Activated naive CD4-positive, alpha-beta T cell treated with anti-CD3 and anti-CD28 coated beads for 36 hours (primary cell): ENCODE measurements around the gene RARB. TPM values are rescaled to one million over a fixed set of nuclear protein-coding genes. Genes with fewer than 3 reads are reported as not detected.

ENCODE experiments used
- CTCF ChIA-PET: fragments of 350-600 bp; sonication (Branson Sonifier 250); formaldehyde crosslinking; loops from one replicate; lab custom pipeline; 2021; ENCODE audit warnings: antibody characterized with exemption; lab: Charles Lee
- DNase-seq: peaks from one replicate; pipeline ENCODE4 v3.0.0-alpha.2; 2020
- H3K27ac Mint-ChIP-seq: one replicate; pipeline ENCODE4 v1.8.0; 2021; ENCODE audit warnings: mild to moderate bottlenecking, mixed read lengths
- H3K27me3 Mint-ChIP-seq: one replicate; pipeline ENCODE4 v1.8.0; 2021; ENCODE audit warnings: low read depth, mixed read lengths
- H3K36me3 Mint-ChIP-seq: one replicate; pipeline ENCODE4 v1.8.0; 2021; ENCODE audit warnings: low read depth, mixed read lengths
- H3K4me1 Mint-ChIP-seq: one replicate; pipeline ENCODE4 v1.8.0; 2021; ENCODE audit warnings: low read depth, mixed read lengths
- H3K4me3 Mint-ChIP-seq: one replicate; pipeline ENCODE4 v1.8.0; 2021; ENCODE audit warnings: mild to moderate bottlenecking, moderate library complexity, mixed read lengths
- H3K9me3 Mint-ChIP-seq: one replicate; pipeline ENCODE4 v1.8.0; 2021; ENCODE audit warnings: mixed read lengths
- intact Hi-C: fragments of 100-400 bp; cut with micrococcal nuclease; formaldehyde crosslinking; loops from one replicate; pipeline ENCODE4 v1.15.1; 2023
- total RNA-seq, 2 experiments: library from RNA; stranded (reverse); gene quantifications; one replicate each; pipeline ENCODE4 v1.2.3, GENCODE V29; 2021

The RARB gene
- total RNA-seq, 2 experiments from 2014 or later, result not detected

DNA sequence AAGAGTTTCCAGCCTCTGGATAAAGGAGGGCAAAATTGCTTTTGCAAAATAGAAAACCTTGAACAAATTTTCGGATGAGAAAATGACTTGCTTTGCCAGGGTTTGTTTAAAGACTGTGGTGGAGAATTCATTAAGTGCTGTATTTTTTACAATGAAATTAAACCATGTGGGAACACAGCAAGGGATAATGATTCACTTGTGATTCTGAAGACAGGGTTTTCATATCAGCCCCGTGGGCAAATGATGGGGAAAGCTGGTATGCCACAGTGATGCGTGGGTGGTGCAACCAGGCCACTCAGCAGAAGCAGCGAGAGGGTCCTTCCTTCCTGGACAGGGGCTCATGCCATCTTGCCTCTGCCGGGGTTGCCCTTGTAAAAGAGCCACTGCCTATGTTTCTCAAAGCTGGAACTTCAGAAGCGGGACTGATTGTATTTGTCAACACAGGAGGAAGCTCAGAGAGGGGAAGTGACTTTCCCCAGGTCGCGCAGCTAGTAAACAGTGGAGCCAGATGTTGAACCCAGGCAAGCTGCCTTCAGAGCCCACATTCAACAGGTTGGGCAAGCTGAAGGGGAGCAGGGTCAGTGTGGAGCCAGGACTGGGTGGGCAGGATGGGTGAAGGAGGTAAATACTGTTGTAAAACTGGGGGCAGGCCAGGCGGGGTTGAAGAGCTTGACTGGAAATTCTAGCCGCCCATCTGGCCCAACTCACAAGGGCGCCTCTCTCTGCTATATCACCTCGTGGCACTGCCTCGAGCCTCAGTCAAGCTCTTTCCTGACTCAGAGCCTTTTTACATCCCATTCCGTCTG is 157.5 kb downstream of the RARB start:
- no peak for DNase-seq
- H3K4me3 Mint-ChIP-seq, result no peak overlapping the region

DNA sequence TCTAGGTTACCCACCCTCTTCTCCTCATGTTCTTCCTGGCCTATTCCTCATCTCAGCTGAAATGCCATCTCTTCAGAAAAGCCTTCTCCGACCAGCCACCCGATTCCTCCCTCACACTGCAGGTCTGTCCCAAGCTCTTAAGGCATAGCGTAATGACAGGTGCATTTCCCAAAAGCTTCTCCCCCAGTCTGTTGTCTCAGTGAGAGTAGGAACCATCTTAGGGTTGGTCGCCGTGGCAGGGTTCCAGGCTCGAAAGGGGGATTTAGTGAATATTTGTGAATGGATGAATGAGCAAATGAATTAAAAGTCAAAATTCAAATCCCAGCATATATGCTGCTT is 158.1 kb downstream of the RARB start:
- Mint-ChIP-seq H3K9me3 (no peaks in the 10 kb centered on the region), H3K4me3 (no peak overlapping the region), H3K27me3 (no peaks in the 10 kb centered on the region), H3K4me1 (no peaks in the 10 kb centered on the region), H3K27ac (no peak overlapping the region), H3K36me3 (no peaks in the 10 kb centered on the region)
- intact Hi-C loops, result no loop called here
- CTCF ChIA-PET, result interaction anchor here (0.5 to 1.9 kb wide), 3 partner anchors 20 to 53 kb away, joined by 3 to 5 read pairs (median 4); no protein-coding TSS in a partner anchor
- no peak for DNase-seq

More for the DNA sequence above, 157.5 kb downstream of the RARB start:
- no peaks in the 10 kb centered on the region for H3K9me3 Mint-ChIP-seq
- CTCF ChIA-PET, result interaction anchor here (0.5 to 1.9 kb wide), 4 partner anchors 19 to 380 kb away, joined by 3 to 5 read pairs (median 4); no protein-coding TSS in a partner anchor
- no peaks in the 10 kb centered on the region for H3K27me3 Mint-ChIP-seq
- no peaks in the 10 kb centered on the region for H3K36me3 Mint-ChIP-seq
- intact Hi-C loops, result no loop called here
- H3K4me1 Mint-ChIP-seq, result no peaks in the 10 kb centered on the region
- no peak overlapping the region for H3K27ac Mint-ChIP-seq

DNA sequence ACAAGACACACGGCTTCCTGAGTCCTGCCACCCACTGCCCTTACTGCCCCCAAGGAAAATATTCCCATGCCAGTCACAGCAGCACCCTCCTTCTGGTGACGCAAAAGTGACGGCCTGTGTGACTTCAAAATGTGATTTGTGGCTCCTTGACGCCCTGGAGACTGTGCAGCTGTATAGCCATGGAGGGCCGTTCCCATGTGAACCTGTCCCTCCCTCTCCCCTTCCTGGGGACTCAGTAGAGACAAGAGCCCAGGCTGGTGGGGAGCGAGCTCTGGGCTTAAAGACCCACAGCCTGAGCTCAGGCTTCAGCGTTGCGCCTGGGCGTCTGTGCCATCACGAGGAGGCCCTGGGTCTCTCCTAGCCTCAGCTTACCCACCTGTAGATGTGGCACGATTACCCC is 158.5 kb downstream of the RARB start:
- Mint-ChIP-seq H3K27me3 (no peaks in the 10 kb centered on the region), H3K9me3 (no peaks in the 10 kb centered on the region), H3K4me1 (no peaks in the 10 kb centered on the region), H3K36me3 (no peaks in the 10 kb centered on the region), H3K27ac (no peak overlapping the region), H3K4me3 (no peak overlapping the region)
- intact Hi-C loops, result no loop called here
- CTCF ChIA-PET, result interaction anchor here (1.0 to 1.9 kb wide), 2 partner anchors 9 to 54 kb away, joined by 4 to 5 read pairs; no protein-coding TSS in a partner anchor
- no peak for DNase-seq

DNA sequence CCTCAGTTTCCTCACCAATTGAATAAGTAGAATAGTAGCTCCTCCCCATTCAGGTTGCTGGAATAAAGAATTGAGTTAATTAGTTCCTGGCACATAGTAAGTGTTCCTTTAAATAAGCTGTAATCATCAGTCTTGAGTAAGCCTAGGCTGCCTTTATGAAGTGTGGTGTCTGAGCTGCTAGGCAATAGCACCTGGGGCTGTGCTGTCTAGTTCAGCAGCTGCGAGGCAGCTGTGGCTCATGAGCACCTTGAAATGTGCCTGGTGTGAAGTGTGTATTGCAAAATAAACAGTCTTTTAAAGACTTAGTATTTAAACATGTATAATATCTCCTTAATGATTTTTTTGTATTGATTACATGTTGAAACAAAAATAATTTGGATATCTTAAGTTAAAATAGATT is 159.0 kb downstream of the RARB start:
- DNase-seq, result no peak
- intact Hi-C loops, result no loop called here
- no peaks in the 10 kb centered on the region for H3K27me3 Mint-ChIP-seq
- H3K9me3 Mint-ChIP-seq, result no peaks in the 10 kb centered on the region
- H3K36me3 Mint-ChIP-seq, result no peaks in the 10 kb centered on the region
- no peaks in the 10 kb centered on the region for H3K4me1 Mint-ChIP-seq
- H3K27ac Mint-ChIP-seq, result no peak overlapping the region
- CTCF ChIA-PET, result interaction anchor here (0.6 to 1.9 kb wide), 3 partner anchors 8 to 570 kb away, joined by 3 to 5 read pairs (median 4); no protein-coding TSS in a partner anchor
- H3K4me3 Mint-ChIP-seq, result no peak overlapping the region

DNA sequence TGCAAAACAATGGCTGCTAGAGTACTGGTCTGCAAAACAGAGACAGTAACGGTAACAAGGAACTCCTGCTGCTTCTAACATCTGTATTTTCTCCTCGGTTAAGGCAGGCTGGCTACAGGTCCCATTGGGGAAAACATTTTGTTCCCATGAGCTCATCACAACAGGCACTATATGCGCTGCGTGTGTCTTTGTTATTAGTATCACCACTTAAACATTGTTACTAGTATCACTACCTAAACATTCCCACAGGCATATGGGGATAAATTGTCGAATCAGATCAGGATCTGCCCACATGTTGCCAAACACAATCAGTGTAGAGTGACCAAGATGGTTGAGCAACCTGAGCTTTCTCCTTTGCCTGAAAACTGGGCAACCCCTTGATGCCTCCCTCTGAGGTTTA is 159.5 kb downstream of the RARB start:
- no peaks in the 10 kb centered on the region for H3K36me3 Mint-ChIP-seq
- CTCF ChIA-PET, result interaction anchor here (0.6 to 1.9 kb wide), 4 partner anchors 8 to 571 kb away, joined by 3 to 5 read pairs (median 4); no protein-coding TSS in a partner anchor
- H3K4me3 Mint-ChIP-seq, result no peak overlapping the region
- no peaks in the 10 kb centered on the region for H3K9me3 Mint-ChIP-seq
- H3K4me1 Mint-ChIP-seq, result no peaks in the 10 kb centered on the region
- no peak overlapping the region for H3K27ac Mint-ChIP-seq
- H3K27me3 Mint-ChIP-seq, result no peaks in the 10 kb centered on the region
- intact Hi-C loops, result no loop called here
- DNase-seq, result no peak

DNA sequence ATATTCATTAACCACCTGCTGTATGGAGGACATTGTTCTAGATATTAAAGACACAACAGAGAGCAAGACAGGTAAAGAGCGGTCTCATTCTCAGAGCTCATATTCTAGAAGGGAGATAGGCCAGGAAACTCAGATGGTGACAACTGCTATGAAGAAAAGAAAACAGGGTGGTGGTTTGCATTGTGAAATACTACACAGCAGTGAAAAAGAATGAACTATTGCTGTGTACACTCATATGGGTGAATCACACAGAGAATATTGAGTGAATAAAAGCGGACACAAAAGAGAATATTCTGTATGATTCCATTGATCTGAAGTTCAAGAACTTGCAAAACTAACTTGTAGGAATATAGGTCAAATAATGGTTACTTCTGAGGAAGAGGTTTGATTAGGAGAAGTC is 159.9 kb downstream of the RARB start:
- intact Hi-C loops, result no loop called here

DNA sequence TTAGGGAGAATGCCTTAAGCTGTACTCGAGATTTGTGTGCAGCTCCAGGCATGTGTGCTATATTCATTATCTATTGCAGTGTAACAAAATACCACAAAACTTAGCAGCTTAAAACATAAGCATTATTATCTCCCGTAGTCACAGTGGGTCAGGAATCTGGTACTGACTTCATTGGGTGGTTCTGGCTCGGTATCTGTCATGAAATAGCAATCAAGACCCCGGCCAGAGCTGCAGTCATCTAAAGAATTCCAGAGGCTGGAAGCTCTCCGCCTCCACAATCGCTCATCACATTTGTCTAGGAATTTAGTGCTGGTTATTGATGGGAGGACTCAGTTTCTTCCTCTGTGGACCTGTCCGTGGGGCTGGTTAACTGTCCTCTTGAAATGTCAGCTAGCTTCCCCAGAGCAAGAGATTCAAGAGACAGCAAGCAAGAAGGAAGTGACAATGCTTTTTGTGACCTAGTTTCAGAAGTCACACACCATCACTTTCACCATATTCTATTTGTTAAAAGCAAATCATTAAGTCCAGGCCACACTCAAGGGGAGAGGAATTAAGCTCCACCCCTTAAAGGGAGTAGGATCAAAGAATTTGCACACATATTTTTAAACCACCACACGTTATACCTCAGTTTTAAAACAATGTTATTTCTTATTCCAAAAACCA is 160.5 kb downstream of the RARB start:
- intact Hi-C loops, result no loop called here
- Mint-ChIP-seq H3K27me3 (no peaks in the 10 kb centered on the region), H3K4me1 (no peaks in the 10 kb centered on the region), H3K9me3 (no peaks in the 10 kb centered on the region), H3K27ac (no peak overlapping the region), H3K4me3 (no peak overlapping the region), H3K36me3 (no peaks in the 10 kb centered on the region)
- CTCF ChIA-PET, result interaction anchor here (0.7 to 0.9 kb wide), 2 partner anchors 30 to 56 kb away, joined by 3 to 4 read pairs; no protein-coding TSS in a partner anchor
- DNase-seq, result no peak

More for the DNA sequence above, 159.9 kb downstream of the RARB start:
- DNase-seq, result no peak
- CTCF ChIA-PET, result interaction anchor here (0.7 to 0.9 kb wide), 2 partner anchors 30 to 55 kb away, joined by 3 to 4 read pairs; no protein-coding TSS in a partner anchor
- Mint-ChIP-seq H3K27ac (no peak overlapping the region), H3K4me1 (no peaks in the 10 kb centered on the region), H3K36me3 (no peaks in the 10 kb centered on the region), H3K4me3 (no peak overlapping the region), H3K27me3 (no peaks in the 10 kb centered on the region), H3K9me3 (no peaks in the 10 kb centered on the region)

DNA sequence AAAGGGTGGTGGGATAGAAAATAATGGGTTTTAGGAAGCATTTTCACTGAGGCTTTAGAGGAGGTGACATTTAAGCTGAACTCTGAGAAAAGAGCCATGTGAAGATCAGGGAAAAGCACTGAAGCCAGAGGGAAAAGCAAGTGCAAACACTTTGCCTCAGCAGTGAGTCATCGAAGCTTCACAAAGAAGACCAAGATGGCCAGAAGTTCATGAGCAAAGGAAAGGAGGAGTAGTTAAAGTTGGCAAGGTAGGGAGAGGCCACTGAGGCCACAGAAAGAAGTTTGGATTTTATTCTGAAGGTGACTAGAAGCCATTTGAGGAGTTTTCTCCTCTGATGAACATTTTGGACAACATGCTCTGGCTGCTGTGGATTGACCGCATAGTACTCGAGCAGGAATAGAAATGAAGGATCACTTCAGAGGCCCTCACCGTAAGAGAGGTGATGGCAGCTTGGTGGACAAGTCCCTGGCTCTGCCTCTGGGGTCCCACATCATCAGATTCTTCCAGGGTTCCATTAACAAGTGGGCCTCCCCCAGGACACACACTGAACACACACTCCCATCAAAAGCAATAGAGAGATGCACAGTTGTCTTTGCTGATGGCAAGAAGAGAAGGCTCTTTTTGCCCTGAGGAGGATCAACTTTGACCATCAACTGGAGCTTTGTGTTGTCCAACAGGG is 161.2 kb downstream of the RARB start:
- H3K4me3 Mint-ChIP-seq, result no peak overlapping the region
- no peak overlapping the region for H3K27ac Mint-ChIP-seq
- CTCF ChIA-PET, result no interaction called here
- intact Hi-C loops, result no loop called here
- no peaks in the 10 kb centered on the region for H3K27me3 Mint-ChIP-seq
- H3K4me1 Mint-ChIP-seq, result no peaks in the 10 kb centered on the region
- H3K9me3 Mint-ChIP-seq, result no peaks in the 10 kb centered on the region
- no peaks in the 10 kb centered on the region for H3K36me3 Mint-ChIP-seq
- DNase-seq, result no peak

DNA sequence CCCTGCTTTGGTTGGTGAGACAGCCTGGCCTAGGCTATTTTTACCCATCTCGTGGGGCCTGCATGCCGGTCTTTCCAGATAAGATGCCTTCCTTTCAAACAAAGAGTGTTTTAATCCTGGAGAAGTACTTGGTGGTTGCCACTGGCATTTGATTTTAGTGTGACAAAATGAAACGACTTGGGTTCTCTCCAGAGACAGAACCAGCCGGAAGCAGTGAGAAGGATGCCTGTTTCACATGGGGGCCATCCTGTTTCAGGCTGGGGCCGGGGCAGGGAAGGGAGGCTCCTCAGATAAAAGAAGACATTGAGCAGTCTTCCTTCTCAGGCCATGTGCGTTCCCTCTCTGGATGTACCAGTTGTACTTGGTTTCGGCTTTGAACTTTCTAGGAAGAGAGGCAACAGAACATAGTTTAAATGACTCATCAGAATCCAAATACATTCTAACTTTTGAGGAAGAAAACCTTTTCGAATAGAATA is 161.8 kb downstream of the RARB start:
- no peaks in the 10 kb centered on the region for H3K4me1 Mint-ChIP-seq
- CTCF ChIA-PET, result interaction anchor here (1.5 kb wide), 1 partner anchor 57 kb away, joined by 3 read pairs; no protein-coding TSS in a partner anchor
- intact Hi-C loops, result loop anchor here (5.0 to 10.0 kb wide), 2 partner anchors 1325 to 1588 kb away; no protein-coding TSS in a partner anchor
- no peak overlapping the region for H3K27ac Mint-ChIP-seq
- DNase-seq, result no peak
- no peaks in the 10 kb centered on the region for H3K27me3 Mint-ChIP-seq
- H3K4me3 Mint-ChIP-seq, result no peak overlapping the region
- H3K36me3 Mint-ChIP-seq, result no peaks in the 10 kb centered on the region
- H3K9me3 Mint-ChIP-seq, result no peaks in the 10 kb centered on the region

DNA sequence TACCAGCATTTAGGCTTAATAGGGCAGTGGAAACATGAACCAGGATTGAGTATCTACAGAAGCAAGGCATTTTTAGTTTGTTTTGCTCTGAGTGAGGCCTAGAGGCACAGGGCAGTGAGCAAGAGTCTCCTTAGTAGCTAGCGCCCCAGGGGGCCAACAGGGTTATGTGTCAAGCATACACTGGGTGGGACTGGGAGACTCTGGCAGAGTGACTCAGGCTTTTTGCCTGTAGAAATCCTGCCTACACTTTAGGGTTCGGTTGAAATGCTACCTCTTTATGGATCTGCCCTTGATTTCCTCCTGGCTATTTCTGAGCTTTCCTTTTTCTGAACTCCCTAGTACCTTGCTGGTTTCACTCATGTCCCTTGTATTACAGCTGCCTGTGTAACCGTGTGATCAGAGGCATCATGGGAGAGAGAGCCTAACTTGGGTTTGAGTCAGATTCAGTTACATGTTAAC is 164.5 kb downstream of the RARB start:
- H3K27me3 Mint-ChIP-seq, result no peaks in the 10 kb centered on the region
- no peaks in the 10 kb centered on the region for H3K9me3 Mint-ChIP-seq
- CTCF ChIA-PET, result interaction anchor here (0.6 to 4.0 kb wide), 7 partner anchors 11 to 912 kb away, joined by 3 to 22 read pairs (median 6); no protein-coding TSS in a partner anchor
- intact Hi-C loops, result loop anchor here (2.0 to 10.0 kb wide), 3 partner anchors 904 to 1590 kb away; no protein-coding TSS in a partner anchor
- H3K36me3 Mint-ChIP-seq, result no peaks in the 10 kb centered on the region
- H3K27ac Mint-ChIP-seq, result no peak overlapping the region
- no peak overlapping the region for H3K4me3 Mint-ChIP-seq
- H3K4me1 Mint-ChIP-seq, result peaks cover 1% of the 10 kb centered on the region
- DNase-seq, result peak; percentile 12

DNA sequence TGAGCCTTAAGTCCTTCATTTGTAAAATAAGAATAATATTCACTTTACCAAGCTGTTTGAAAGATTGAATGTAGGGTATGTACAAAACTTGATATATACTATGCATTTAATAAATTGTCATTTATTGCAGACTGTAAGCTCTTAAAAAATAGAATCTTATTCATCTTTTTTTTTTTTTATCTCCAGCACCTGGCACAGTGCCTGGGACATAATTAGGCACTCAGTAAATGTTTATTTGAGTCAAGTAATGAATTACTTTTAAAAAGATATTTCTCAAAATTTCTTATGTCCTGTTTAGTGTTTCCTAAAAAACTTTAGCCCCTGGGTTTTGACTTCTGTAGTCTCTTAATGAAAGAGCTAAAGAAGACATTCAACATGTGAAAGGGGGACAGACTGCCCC is 164.9 kb downstream of the RARB start:
- no peaks in the 10 kb centered on the region for H3K9me3 Mint-ChIP-seq
- H3K4me3 Mint-ChIP-seq, result no peak overlapping the region
- peaks cover 1% of the 10 kb centered on the region for H3K4me1 Mint-ChIP-seq
- no peaks in the 10 kb centered on the region for H3K27me3 Mint-ChIP-seq
- intact Hi-C loops, result loop anchor here (2.0 to 10.0 kb wide), 3 partner anchors 904 to 1591 kb away; no protein-coding TSS in a partner anchor
- H3K36me3 Mint-ChIP-seq, result no peaks in the 10 kb centered on the region
- DNase-seq, result no peak
- CTCF ChIA-PET, result interaction anchor here (0.6 to 4.0 kb wide), 10 partner anchors 11 to 912 kb away, joined by 3 to 22 read pairs (median 4); no protein-coding TSS in a partner anchor
- H3K27ac Mint-ChIP-seq, result no peak overlapping the region
